ENCODE measurements around the gene KCNA5. TPM values are rescaled to one million over a fixed set of nuclear protein-coding genes. Genes with fewer than 3 reads are reported as not detected.

Gene KCNA5
- total and polyA plus RNA-seq, 2 experiments from 2014 or later, result 0.31 to 0.44 TPM

- Histone ChIP-seq H3K79me2 (replicated peaks; ENCODE audit: insufficient read depth) (no peaks in the 10 kb centered on the region), H4K20me1 (replicated peaks; ENCODE audit: insufficient read depth) (no peaks in the 10 kb centered on the region), H2AFZ (no peak overlapping the region), H3K4me2 (no peak overlapping the region), H3K4me1 (ENCODE audit: insufficient read depth) (no peaks in the 10 kb centered on the region), H3F3A (replicated peaks; ENCODE audit: low read depth) (no peaks in the 10 kb centered on the region), H3K27me3 (ENCODE audit: insufficient read depth) (no peaks in the 10 kb centered on the region), H3K27ac (ENCODE audit: low read depth) (no peak overlapping the region), H3K9me2 (ENCODE audit: insufficient read depth) (no peaks in the 10 kb centered on the region), H3K36me3 (ENCODE audit: insufficient read depth) (no peaks in the 10 kb centered on the region), H3K4me3 (no peak overlapping the region)
- Mint-ChIP-seq H3K27ac (no peak overlapping the region), H3K36me3 (ENCODE audit: low read depth) (no peaks in the 10 kb centered on the region), H3K27me3 (ENCODE audit: insufficient read depth, low read depth, poor library complexity) (peaks cover 2% of the 10 kb centered on the region), H3K9me3 (peaks cover 2% of the 10 kb centered on the region; the same call in 1 of the 3 replicates), H3K4me3 (no peak overlapping the region), H3K4me1 (peaks cover 2% of the 10 kb centered on the region; the same call in 1 of the 3 replicates)
- DNase-seq (ENCODE audit: low spot score) (no peak), ATAC-seq (no peak)
- TF ChIP-seq CREB1 (CRISPR knock-in tag; IDR thresholded peaks at IDR 0.05; ENCODE audit: low read depth) (no peak), REST (IDR thresholded peaks at IDR 0.05; ENCODE audit: unreplicated experiment) (no peak), STAT1 (IDR thresholded peaks at IDR 0.05; ENCODE audit: unreplicated experiment) (no peak), ZNF331 (CRISPR knock-in tag; IDR thresholded peaks at IDR 0.05; ENCODE audit: low read depth) (no peak), EZH2phosphoT487 (IDR thresholded peaks at IDR 0.05; ENCODE audit: unreplicated experiment) (no peak), POLR2AphosphoS5 (IDR thresholded peaks at IDR 0.05; ENCODE audit: low read depth) (no peak), ZNF462 (CRISPR knock-in tag; IDR thresholded peaks at IDR 0.05) (no peak), CTCF (conservative IDR thresholded peaks at IDR 0.05; ENCODE audit: low read depth in 2 of 2) (no peak), NANOG (IDR thresholded peaks at IDR 0.05; ENCODE audit: borderline replicate concordance) (no peak), ZNF114 (CRISPR knock-in tag; IDR thresholded peaks at IDR 0.05) (no peak), JUNB (IDR thresholded peaks at IDR 0.05; ENCODE audit: unreplicated experiment) (no peak), ETS1 (IDR thresholded peaks at IDR 0.05) (no peak), EZH2 (IDR thresholded peaks at IDR 0.05; ENCODE audit: low read depth, unreplicated experiment) (no peak)
Measured at GRCh38 chr12:5012337-5012736, 31.3 kb upstream of the KCNA5 start.

All from GM23338 (cell line).